Upper lobe of right lung (tissue), 1 donor: Measurements from ENCODE around the gene NCEH1. TPM values are rescaled to one million over a fixed set of nuclear protein-coding genes. Genes with fewer than 3 reads are reported as not detected.

ENCODE experiments used
- ATAC-seq: fragments of 200-7000 bp; cut with Tn5 transposase; one replicate; pipeline ENCODE4 v1.9.1; 2020; ENCODE audit warnings: mild to moderate bottlenecking, moderate library complexity
- DNase-seq: peaks from one replicate; pipeline ENCODE4 v3.0.0-alpha.2; 2020
- H3K27ac ChIP-seq: fragments of 200-600 bp; one replicate; pipeline ENCODE4 v1.8.0; 2022
- H3K27me3 ChIP-seq: fragments of 200-600 bp; one replicate; pipeline ENCODE4 v1.8.0; 2022; ENCODE audit warnings: mild to moderate bottlenecking
- H3K36me3 ChIP-seq: fragments of 200-600 bp; one replicate; pipeline ENCODE4 v1.8.0; 2022
- H3K4me1 ChIP-seq: fragments of 200-600 bp; one replicate; pipeline ENCODE4 v1.8.0; 2022
- H3K4me3 ChIP-seq: fragments of 200-600 bp; one replicate; pipeline ENCODE4 v1.8.0; 2022; ENCODE audit warnings: mild to moderate bottlenecking
- H3K9me3 ChIP-seq: fragments of 200-600 bp; one replicate; pipeline ENCODE4 v1.8.0; 2022
- intact Hi-C: fragments of 100-400 bp; cut with DNase I; formaldehyde crosslinking; loops from one replicate; pipeline ENCODE4 v1.11.0; 2022
- total RNA-seq: library from RNA; stranded (reverse); fragmentation: NEBNext Ultra II Directional; extraction: Animal tissue kit (Norgen Biotek cat#: 25700); gene quantifications from one replicate; pipeline ENCODE4 v1.2.1, GENCODE V29; 2021
- TF ChIP-seq, protein P1 (sequence below): fragments of 200-600 bp; IDR thresholded peaks from one replicate; pipeline ENCODE4 v1.8.0; 2022; ENCODE audit warnings: antibody characterized with exemption
- donor health status: DM: no; HTN: yes; CAD: no; lungs with severe emphysema.

NCEH1 gene
- total RNA-seq, 1 donor from 2014 or later, result 62.1 TPM

DNA sequence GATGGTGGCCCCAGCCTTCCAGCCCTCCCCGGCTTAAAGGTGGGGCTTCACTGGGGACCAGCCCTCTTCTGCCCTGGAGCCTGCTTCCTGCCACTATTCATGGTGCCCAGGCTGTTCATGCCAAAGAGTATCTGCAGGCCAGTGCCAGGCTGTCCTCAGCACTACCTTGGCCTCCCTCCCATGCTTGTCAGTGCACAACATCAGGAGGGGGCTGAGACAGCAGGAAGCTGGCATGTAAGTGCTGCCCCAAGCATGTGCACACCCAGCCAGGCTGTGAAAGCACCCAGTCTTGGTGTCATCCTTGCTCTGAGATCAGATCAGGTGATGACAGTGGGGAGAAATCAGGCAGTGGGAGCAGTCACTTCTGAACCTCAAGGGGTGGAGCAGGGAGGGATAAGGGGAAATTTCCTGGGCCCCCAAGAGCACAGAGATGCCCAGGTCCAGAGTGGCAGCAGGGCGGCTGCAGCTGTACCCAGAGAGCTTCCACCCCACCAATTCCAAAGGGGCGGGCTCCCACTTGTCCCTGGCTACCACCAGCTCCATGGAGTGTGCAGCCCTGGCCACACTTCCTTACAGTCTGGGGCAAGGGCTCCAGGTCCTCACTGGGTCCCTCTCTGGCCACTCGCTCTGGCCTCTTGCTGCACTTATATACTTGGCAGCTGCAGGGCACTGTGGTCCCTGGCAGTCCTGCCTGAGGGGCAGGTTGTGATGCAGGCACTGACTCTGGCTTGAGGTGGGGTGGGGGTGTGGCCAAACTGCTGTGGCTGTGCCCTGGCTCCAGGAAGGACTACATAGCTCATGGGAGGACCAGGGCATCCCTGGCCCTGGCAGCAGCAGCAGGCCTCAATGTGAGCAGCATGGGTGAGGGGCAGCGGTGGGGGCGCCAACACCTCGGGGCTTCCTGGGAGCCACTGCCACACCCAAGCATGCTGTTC lies 96.3 kb downstream of the NCEH1 start:
- TF ChIP-seq, protein P1, sequence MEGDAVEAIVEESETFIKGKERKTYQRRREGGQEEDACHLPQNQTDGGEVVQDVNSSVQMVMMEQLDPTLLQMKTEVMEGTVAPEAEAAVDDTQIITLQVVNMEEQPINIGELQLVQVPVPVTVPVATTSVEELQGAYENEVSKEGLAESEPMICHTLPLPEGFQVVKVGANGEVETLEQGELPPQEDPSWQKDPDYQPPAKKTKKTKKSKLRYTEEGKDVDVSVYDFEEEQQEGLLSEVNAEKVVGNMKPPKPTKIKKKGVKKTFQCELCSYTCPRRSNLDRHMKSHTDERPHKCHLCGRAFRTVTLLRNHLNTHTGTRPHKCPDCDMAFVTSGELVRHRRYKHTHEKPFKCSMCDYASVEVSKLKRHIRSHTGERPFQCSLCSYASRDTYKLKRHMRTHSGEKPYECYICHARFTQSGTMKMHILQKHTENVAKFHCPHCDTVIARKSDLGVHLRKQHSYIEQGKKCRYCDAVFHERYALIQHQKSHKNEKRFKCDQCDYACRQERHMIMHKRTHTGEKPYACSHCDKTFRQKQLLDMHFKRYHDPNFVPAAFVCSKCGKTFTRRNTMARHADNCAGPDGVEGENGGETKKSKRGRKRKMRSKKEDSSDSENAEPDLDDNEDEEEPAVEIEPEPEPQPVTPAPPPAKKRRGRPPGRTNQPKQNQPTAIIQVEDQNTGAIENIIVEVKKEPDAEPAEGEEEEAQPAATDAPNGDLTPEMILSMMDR, result no peak
- Histone ChIP-seq H3K9me3 (no peaks in the 10 kb centered on the region), H3K27me3 (no peaks in the 10 kb centered on the region), H3K4me3 (no peak overlapping the region), H3K36me3 (no peaks in the 10 kb centered on the region), H3K27ac (no peak overlapping the region), H3K4me1 (no peaks in the 10 kb centered on the region)
- peak; percentile 33 for ATAC-seq
- intact Hi-C loops, result no loop called here
- DNase-seq, result no peak

DNA sequence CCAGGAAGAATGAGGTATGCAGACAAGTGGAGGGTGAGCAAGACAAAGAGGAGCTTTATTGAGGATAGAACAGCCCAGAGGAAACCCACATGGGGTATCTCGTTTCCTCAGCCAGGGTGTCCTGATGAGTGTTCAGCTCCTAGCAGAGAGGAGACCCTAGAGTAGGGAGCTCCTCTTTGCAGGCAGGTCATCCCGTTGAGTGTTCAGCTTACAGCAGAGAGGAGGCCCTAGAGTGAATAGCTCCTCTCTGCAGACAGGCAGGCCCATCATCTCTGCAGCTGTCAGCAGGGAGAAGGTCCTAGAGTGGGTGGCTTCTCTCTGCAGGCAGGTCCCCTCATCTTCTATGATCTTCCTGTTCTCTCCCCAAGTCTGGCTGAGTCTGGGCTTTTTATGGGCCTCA lies 97.0 kb downstream of the NCEH1 start:
- intact Hi-C loops, result no loop called here

DNA sequence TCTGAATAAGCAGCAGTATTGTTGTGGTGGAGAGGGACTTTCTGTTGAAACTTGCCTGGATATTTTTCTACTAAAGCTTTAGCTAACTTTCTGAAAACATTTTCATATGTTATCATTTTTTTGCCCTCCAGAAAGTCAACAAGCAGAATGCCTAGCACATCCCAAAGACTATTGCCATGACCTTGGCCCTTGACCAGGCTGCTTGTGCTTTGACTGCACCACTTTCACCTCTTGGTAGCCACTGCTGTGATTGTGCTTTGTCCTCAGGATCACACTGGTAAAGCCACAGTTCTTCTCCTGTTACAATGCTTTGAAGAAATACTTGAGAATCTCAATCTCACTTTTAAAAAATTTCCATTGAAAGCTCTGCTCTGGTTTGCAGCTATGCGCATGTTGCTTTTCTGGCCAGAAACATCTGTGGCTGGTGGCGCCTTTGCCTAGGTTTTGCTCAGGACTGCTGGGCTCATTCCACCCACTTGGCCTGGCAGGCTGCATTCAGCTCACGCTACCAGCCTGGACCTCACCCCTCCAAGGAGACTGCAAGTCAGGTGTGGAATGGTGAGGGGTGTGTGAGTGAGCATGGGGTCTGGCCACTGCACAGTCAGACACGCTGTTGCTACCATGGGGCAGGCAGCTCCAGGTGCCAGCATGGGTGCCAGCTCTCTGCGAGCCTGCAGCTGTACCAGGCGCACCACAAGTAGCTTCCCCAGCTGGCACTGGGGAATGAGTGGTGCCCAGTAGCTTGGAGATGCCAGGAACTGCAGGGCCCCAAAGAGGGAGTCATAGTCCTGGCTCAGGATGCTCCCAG lies 97.8 kb downstream of the NCEH1 start:
- H3K27ac ChIP-seq, result no peak overlapping the region
- no peak for DNase-seq

More for the DNA sequence above, 97.0 kb downstream of the NCEH1 start:
- TF ChIP-seq, protein P1, result no peak
- H3K9me3 ChIP-seq, result no peaks in the 10 kb centered on the region
- H3K27me3 ChIP-seq, result no peaks in the 10 kb centered on the region
- ATAC-seq (no peak), DNase-seq (no peak)
- H3K36me3 ChIP-seq, result no peaks in the 10 kb centered on the region
- H3K4me1 ChIP-seq, result no peaks in the 10 kb centered on the region
- H3K4me3 ChIP-seq, result no peak overlapping the region
- no peak overlapping the region for H3K27ac ChIP-seq

DNA sequence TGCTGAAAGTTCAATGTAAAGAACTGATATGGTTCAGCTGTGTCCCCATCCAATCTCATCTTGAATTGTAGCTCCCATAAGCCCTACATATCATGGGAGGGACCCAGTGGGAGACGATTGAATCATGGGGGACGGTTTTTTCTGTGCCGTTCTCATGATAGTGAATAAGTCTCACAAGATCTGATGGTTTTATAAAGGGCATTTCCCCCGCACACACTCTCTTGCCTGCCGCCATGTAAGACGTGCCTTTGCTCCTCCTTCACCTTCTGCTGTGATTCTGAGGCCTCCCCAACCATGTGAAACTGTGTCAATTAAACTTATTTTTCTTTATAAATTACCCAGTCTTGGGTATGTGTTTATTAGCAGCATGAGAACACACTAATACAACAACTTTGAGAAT lies 101.1 kb downstream of the NCEH1 start:
- Histone ChIP-seq H3K27ac (no peak overlapping the region), H3K4me1 (peaks cover 3% of the 10 kb centered on the region), H3K36me3 (no peaks in the 10 kb centered on the region), H3K4me3 (no peak overlapping the region), H3K9me3 (no peaks in the 10 kb centered on the region), H3K27me3 (no peaks in the 10 kb centered on the region)
- intact Hi-C loops, result no loop called here
- no peak for ATAC-seq
- no peak for DNase-seq
- TF ChIP-seq, protein P1, result no peak

More for the DNA sequence above, 97.8 kb downstream of the NCEH1 start:
- H3K4me1 ChIP-seq, result no peaks in the 10 kb centered on the region
- TF ChIP-seq, protein P1, result no peak
- H3K9me3 ChIP-seq, result no peaks in the 10 kb centered on the region
- no peak overlapping the region for H3K4me3 ChIP-seq
- ATAC-seq, result no peak
- no peaks in the 10 kb centered on the region for H3K36me3 ChIP-seq
- intact Hi-C loops, result no loop called here
- H3K27me3 ChIP-seq, result no peaks in the 10 kb centered on the region

DNA sequence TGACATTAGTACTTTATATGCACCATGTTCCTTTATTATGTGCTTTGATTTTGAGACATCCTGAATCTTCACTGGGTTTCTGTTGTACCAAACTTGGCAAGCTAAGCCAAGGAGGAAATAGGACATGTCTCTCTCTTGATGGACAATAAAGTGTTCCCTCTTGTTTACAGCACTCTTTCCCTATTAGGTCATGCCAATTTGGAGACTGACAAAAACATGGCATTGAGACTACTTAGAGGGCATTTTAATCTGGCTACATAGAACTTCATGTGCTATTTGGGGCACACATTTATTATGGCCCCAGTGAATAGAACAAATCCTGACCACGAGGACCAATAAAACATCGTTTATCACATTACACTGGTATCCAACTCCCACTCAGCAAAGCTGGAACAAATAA lies 102.3 kb downstream of the NCEH1 start:
- DNase-seq (no peak), ATAC-seq (no peak)
- TF ChIP-seq, protein P1, result no peak
- Histone ChIP-seq H3K27me3 (no peaks in the 10 kb centered on the region), H3K4me3 (no peak overlapping the region), H3K9me3 (no peaks in the 10 kb centered on the region), H3K4me1 (peaks cover 3% of the 10 kb centered on the region), H3K36me3 (no peaks in the 10 kb centered on the region), H3K27ac (peak overlapping the region; percentile 1)
- intact Hi-C loops, result no loop called here
